Heart left ventricle (tissue), 16 donors: ENCODE data around the gene ZNF135. TPM values are rescaled to one million over a fixed set of nuclear protein-coding genes. Genes with fewer than 3 reads are reported as not detected.

ENCODE experiments used
- ATAC-seq, 4 donors: fragments of 200-7000 bp; cut with Tn5 transposase; one replicate each; pipeline ENCODE4 v1.9.1; 2020 to 2022; ENCODE audit warnings: moderate library complexity in 4 of 4, mild to moderate bottlenecking in 3 of 4, moderate number of reproducible peaks in 1 of 4
- DNase-seq, 5 donors: peaks; one replicate each; pipeline ENCODE4 v3.0.0-alpha.2; 2020
- H3K27ac ChIP-seq, 12 donors: fragments of 200-600 bp; sonication (generic) in 4 of 12; one replicate each; pipeline versions ENCODE4 v1.5.0 to v1.8.0; 2016 to 2022; ENCODE audit warnings: mild to moderate bottlenecking in 2 of 12
- H3K27me3 ChIP-seq, 9 donors: fragments of 200-600 bp; sonication (generic) in 2 of 9; one replicate each; pipeline versions ENCODE4 v1.5.1 to v1.8.0; 2016 to 2022; ENCODE audit warnings: mild to moderate bottlenecking in 3 of 9
- H3K36me3 ChIP-seq, 9 donors: fragments of 200-600 bp; sonication (generic) in 2 of 9; one replicate each; pipeline versions ENCODE4 v1.5.0 to v1.8.0; 2018 to 2022; ENCODE audit warnings: mild to moderate bottlenecking in 2 of 9
- H3K4me1 ChIP-seq, 12 donors: fragments of 200-600 bp; sonication (generic) in 4 of 12; one replicate each; pipeline versions ENCODE4 v1.5.0 to v1.8.0; 2016 to 2022; ENCODE audit warnings: mild to moderate bottlenecking in 3 of 12
- H3K4me3 ChIP-seq, 12 donors: fragments of 200-600 bp; sonication (generic) in 4 of 12; one replicate each; pipeline versions ENCODE4 v1.5.0 to v1.8.0; 2017 to 2022; ENCODE audit warnings: mild to moderate bottlenecking in 9 of 12, moderate library complexity in 4 of 12
- H3K9me3 ChIP-seq, 12 donors: fragments of 200-600 bp; sonication (generic) in 4 of 12; one replicate each; pipeline versions ENCODE4 v1.5.0 to v1.8.0; 2016 to 2022; ENCODE audit warnings: mild to moderate bottlenecking in 1 of 12
- POLR2A ChIP-seq, 2 donors: fragments of 450-650 bp; IDR thresholded peaks; one replicate each; pipeline ENCODE4 v1.6.1; 2017; ENCODE audit warnings: antibody characterized with exemption in 2 of 2, mild to moderate bottlenecking in 2 of 2, moderate library complexity in 2 of 2
- WGBS, 4 donors: extraction: QIAGEN DNeasy Blood & Tissue Kit in 2 of 4; methylation state at CpG; one replicate each; pipeline versions ENCODE4 v1.1.5 to v1.1.7; 2013 to 2018; 5-methylcytosine and 5-hydroxymethylcytosine counted together
- intact Hi-C, 10 donors: fragments of 100-400 bp; cut with DNase I; formaldehyde crosslinking; loops; one replicate each; pipeline versions ENCODE4 v1.11.1 to v1.14.2; 2022
- polyA plus RNA-seq, 2 donors: library from polyadenylated mRNA; stranded (reverse); fragments of 200-250 nt; gene quantifications; one replicate each; pipeline ENCODE4 v1.2.3, GENCODE V29; 2013
- total RNA-seq, 9 donors: library from RNA; depleted of rRNA in 2 of 9; stranded (reverse); fragments of >200 nt in 2 of 9; fragmentation: NEBNext Ultra II Directional in 3 of 9; extraction: Animal tissue kit (Norgen Biotek cat#: 25700) in 3 of 9; gene quantifications; one replicate each; pipeline versions ENCODE4 v1.1.0 to v1.2.4, GENCODE V29; 2016 to 2023
- TF ChIP-seq, protein P1 (sequence below), 12 donors: fragments of 200-600 bp; sonication (generic) in 4 of 12; IDR thresholded peaks; one replicate each; pipeline versions ENCODE4 v1.5.0 to v1.8.0; 2018 to 2022; ENCODE audit warnings: antibody characterized with exemption in 12 of 12, mild to moderate bottlenecking in 5 of 12
- donor health status: ischemic (EF 13 %, LVEDD 7.1; RV severe dilation, severe dysfunction).
- donor health status: healthy with polysubstance abuse.
- donor health status: DM: no; HTN: yes; CAD: no.
- donor health status: DM: no; HTN: no; CAD: no.
- donor health status: ischemic (EF 25% LVEDD 6.9; RV normal size, moderate dysfunction).
- donor health status: ischemic (EF 25% LVEDD 5.7; RV mildly dilated, moderate dysfunction).
- donor health status: healthy.
- donor health status: DM: yes; HTN: yes; CAD: no.
- donor health status: ischemic (EF 35%, LVEDD 5.7; RV mildly dilated, moderate dysfunction).
- donor health status: nonischemic (EF 11% LVEDD 7.7; RV severe dilation, severe dysfunction).
- donor health status: DM: yes; HTN: yes; CAD: no.
- donor health status: PGD.
- donor health status: ischemic (EF 29% LVEDD 5.4; RV normal size, mild dysfunction).
- donor health status: nonischemic (EF 23%, LVEDD 6.1; RV moderate dilation, normal function).

The ZNF135 gene
- total and polyA plus RNA-seq, 11 donors = 2.0 to 4.5 (median 3.4) TPM

DNA sequence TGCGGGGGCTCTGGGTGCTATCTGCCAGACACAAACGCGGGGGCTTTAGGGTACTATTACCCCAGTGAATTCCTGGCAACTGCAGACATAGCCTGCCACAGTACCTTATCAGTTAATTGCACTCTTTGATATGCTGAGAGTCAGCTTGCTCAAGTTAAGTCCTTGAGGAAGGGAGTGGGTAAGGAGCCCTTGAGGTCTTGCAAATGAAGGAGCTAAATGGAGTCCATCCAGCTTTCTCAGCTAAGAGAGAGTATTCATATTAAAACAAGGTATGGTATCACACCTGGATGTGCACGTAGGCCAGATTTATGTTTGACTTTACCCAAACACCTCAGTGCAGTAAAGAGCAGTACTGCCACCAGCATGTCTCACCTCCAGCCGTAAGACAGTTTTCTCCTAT lies 44.9 kb upstream of the ZNF135 start:
- peaks cover 0 to 11% (median 4%) of the 10 kb centered on the region in 12 donors for H3K4me1 ChIP-seq
- H3K27me3 ChIP-seq = no peaks in the 10 kb centered on the region
- H3K27ac ChIP-seq = no peak overlapping the region
- 52 to 58% (median 54%) methylated on average over 5 of the region's 5 CpGs for WGBS, 4 donors
- ATAC-seq = no peak
- no peak overlapping the region for H3K4me3 ChIP-seq
- no peaks in the 10 kb centered on the region for H3K36me3 ChIP-seq
- H3K9me3 ChIP-seq = peaks cover 0 to 45% (median 7%) of the 10 kb centered on the region in 12 donors
- no peak for DNase-seq
- TF ChIP-seq, protein P1, sequence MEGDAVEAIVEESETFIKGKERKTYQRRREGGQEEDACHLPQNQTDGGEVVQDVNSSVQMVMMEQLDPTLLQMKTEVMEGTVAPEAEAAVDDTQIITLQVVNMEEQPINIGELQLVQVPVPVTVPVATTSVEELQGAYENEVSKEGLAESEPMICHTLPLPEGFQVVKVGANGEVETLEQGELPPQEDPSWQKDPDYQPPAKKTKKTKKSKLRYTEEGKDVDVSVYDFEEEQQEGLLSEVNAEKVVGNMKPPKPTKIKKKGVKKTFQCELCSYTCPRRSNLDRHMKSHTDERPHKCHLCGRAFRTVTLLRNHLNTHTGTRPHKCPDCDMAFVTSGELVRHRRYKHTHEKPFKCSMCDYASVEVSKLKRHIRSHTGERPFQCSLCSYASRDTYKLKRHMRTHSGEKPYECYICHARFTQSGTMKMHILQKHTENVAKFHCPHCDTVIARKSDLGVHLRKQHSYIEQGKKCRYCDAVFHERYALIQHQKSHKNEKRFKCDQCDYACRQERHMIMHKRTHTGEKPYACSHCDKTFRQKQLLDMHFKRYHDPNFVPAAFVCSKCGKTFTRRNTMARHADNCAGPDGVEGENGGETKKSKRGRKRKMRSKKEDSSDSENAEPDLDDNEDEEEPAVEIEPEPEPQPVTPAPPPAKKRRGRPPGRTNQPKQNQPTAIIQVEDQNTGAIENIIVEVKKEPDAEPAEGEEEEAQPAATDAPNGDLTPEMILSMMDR (IDR thresholded peaks at IDR 0.05) = no peak
- intact Hi-C loops = no loop called here

DNA sequence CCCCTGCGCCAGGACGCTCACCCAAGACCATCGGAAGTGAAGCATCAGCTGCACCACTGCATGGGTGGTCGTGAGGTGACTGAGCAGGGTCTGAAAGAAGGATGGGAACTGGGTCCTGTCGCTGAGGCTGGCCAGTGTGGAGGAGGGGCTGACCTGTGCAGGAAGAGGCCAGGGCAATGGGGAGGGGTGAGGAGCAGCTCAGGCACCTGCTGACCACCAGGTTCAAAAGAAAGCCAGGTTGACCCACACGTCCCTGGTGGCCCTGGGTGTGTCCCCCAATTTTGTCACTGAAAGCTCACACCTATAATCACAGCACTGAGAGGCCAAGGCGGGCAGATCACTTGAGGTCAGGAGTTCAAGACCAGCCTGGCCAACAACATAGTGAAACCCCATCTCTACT lies 39.0 kb upstream of the ZNF135 start:
- TF ChIP-seq, protein P1 (IDR thresholded peaks at IDR 0.05) = no peak
- TF ChIP-seq POLR2A (IDR thresholded peaks at IDR 0.05) = no peak
- H3K27ac ChIP-seq = no peak overlapping the region
- intact Hi-C loops = loop anchor here in 3 of 10 donors (2.0 to 10.0 kb wide), 4 partner anchors 37 to 295 kb away; partner anchors contain the start of genes ZNF135 (in 1 of the 3) and ZSCAN18 (in 1 of the 3)
- H3K27me3 ChIP-seq = no peaks in the 10 kb centered on the region
- WGBS, 4 donors = 68 to 74% (median 71%) methylated on average over 6 to 7 of the region's 7 CpGs
- DNase-seq = no peak
- no peak overlapping the region for H3K4me3 ChIP-seq
- H3K4me1 ChIP-seq = peaks cover 0 to 6% (median 0%) of the 10 kb centered on the region in 12 donors
- H3K9me3 ChIP-seq = peaks cover 0 to 3% (median 0%) of the 10 kb centered on the region in 12 donors
- ATAC-seq = no peak
- no peaks in the 10 kb centered on the region for H3K36me3 ChIP-seq

DNA sequence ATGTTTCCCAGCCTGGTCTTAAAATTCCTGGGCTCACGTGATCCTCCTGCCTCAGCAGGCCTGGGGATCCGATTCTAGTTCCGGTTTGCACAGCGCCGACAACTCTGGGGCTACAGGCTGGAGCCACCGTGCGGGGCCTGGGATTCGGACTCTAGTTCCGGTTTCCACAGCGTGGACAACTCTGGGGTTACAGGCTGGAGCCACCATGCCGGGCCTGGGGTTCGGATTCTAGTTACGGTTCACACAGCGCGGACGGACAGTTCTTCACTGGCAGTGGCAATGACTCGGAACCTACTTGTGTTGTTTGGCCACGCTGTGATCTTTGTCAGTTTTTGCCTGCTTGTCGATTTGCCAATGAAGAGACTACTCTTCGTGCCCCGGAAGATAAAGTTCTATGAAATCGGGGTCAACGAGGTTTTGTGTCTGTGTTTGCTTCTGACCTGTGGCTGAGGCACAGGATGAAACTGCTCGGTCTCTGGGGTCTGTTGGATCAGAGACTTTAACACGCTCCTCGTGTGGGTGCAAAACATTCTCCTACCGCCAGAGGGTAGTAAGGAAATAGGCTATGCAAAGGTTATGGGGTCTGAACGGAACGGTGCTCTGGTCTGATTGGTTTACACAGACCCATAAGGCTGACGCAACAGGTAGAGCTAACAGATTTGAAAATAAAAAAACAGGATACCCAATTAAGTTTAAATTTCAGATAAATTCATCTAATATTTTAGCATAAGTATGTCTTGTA lies 37.4 kb upstream of the ZNF135 start:
- intact Hi-C loops = loop anchor here (1.0 to 10.0 kb wide), 8 partner anchors 36 to 293 kb away; partner anchors contain the start of genes ZNF135 (in 1 of the 10), ZNF329 (in 1 of the 10) and ZSCAN18 (in 1 of the 10)
- H3K4me1 ChIP-seq = peaks cover 0 to 6% (median 0%) of the 10 kb centered on the region in 12 donors
- TF ChIP-seq, protein P1 (IDR thresholded peaks at IDR 0.05) = peak; percentile 42 to 83 (median 78)
- no peak for TF ChIP-seq POLR2A (IDR thresholded peaks at IDR 0.05)
- ATAC-seq = peak; percentile 91 to 97 (median 94)
- H3K27ac ChIP-seq = no peak overlapping the region
- no peak overlapping the region for H3K4me3 ChIP-seq
- DNase-seq = peak in 4 of 5 donors; percentile 58 to 70 (median 66)
- H3K36me3 ChIP-seq = no peaks in the 10 kb centered on the region
- WGBS, 4 donors = 49 to 52% (median 51%) methylated on average over 30 of the region's 30 CpGs
- H3K9me3 ChIP-seq = peaks cover 0 to 9% (median 0%) of the 10 kb centered on the region in 12 donors
- no peaks in the 10 kb centered on the region for H3K27me3 ChIP-seq

DNA sequence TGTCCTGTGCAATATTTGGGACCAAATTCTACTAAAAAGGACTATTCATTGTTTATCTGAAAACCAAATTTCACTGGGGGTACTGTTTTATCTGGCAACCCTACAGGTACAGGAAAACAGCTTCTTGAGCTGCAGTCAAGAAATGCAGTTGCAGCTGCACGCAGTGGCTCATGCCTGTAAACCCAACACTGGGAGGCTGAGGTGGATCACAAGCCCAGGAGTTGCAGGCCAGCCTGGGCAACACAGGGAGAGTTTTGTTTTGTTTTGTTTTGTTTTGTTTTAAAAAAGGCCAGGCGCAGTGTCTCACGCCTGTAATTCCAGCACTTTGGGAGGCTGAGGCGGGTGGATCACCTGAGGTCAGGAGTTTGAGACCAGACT lies 36.8 kb upstream of the ZNF135 start:
- Histone ChIP-seq H3K4me3 (no peak overlapping the region), H3K9me3 (peaks cover 0 to 11% (median 0%) of the 10 kb centered on the region in 12 donors), H3K27me3 (no peaks in the 10 kb centered on the region), H3K27ac (no peak overlapping the region), H3K36me3 (no peaks in the 10 kb centered on the region), H3K4me1 (peaks cover 0 to 6% (median 0%) of the 10 kb centered on the region in 12 donors)
- no peak for TF ChIP-seq POLR2A (IDR thresholded peaks at IDR 0.05)
- TF ChIP-seq, protein P1 (IDR thresholded peaks at IDR 0.05) = no peak
- no peak for ATAC-seq
- 63 to 74% (median 65%) methylated on average over 4 of the region's 4 CpGs for WGBS, 4 donors
- no peak for DNase-seq
- intact Hi-C loops = loop anchor here in 9 of 10 donors (1.0 to 10.0 kb wide), 7 partner anchors 35 to 293 kb away; partner anchors contain the start of genes ZNF135 (in 1 of the 9), ZNF329 (in 1 of the 9) and ZSCAN18 (in 1 of the 9)
